ENCODE data around the gene STOM.

The STOM gene

GRCh38 chr9:121395558-121395957, 25.5 kb upstream of the STOM start:
- no peak overlapping the region for H3K4me2 ChIP-seq (ENCODE audit: low read length)
- no peaks in the 10 kb centered on the region for H3K36me3 ChIP-seq (replicated peaks; ENCODE audit: low read depth, low read length)
- H3K4me3 ChIP-seq (ENCODE audit: low read length) = no peak overlapping the region
- H3K27me3 ChIP-seq (ENCODE audit: low read depth, low read length) = peaks cover 19% of the 10 kb centered on the region
- H3K79me2 ChIP-seq (ENCODE audit: low read length) = no peaks in the 10 kb centered on the region
- no peaks in the 10 kb centered on the region for H3K9me3 ChIP-seq (ENCODE audit: insufficient read depth, low read length)
- H3K27ac ChIP-seq (ENCODE audit: low read length) = no peak overlapping the region
- H3K9ac ChIP-seq (ENCODE audit: low read length) = no peak overlapping the region
- H2AFZ ChIP-seq (ENCODE audit: low read depth, low read length) = no peak overlapping the region
- no peak for TF ChIP-seq CTCF (IDR thresholded peaks at IDR 0.05; ENCODE audit: low read depth, low read length)
- no peak for TF ChIP-seq EZH2phosphoT487 (IDR thresholded peaks at IDR 0.05; ENCODE audit: low read depth)
- no peaks in the 10 kb centered on the region for H3K4me1 ChIP-seq (ENCODE audit: low read length)
- H4K20me1 ChIP-seq (ENCODE audit: insufficient read depth, low read length) = no peaks in the 10 kb centered on the region

- no peak overlapping the region for H3K27ac ChIP-seq (ENCODE audit: low read length)
These were observed 24.2 kb upstream of the STOM start for GRCh38 chr9:121394292-121394691.

GRCh38 chr9:121393318-121393717, 23.3 kb upstream of the STOM start:
- H3K27ac ChIP-seq (ENCODE audit: low read length) = no peak overlapping the region
- H3K4me1 ChIP-seq (ENCODE audit: low read length) = no peaks in the 10 kb centered on the region
- no peaks in the 10 kb centered on the region for H4K20me1 ChIP-seq (ENCODE audit: insufficient read depth, low read length)
- H3K4me2 ChIP-seq (ENCODE audit: low read length) = no peak overlapping the region
- no peak overlapping the region for H3K9ac ChIP-seq (ENCODE audit: low read length)
- H3K9me3 ChIP-seq (ENCODE audit: insufficient read depth, low read length) = no peaks in the 10 kb centered on the region
- H3K79me2 ChIP-seq (ENCODE audit: low read length) = no peaks in the 10 kb centered on the region
- no peaks in the 10 kb centered on the region for H3K36me3 ChIP-seq (replicated peaks; ENCODE audit: low read depth, low read length)
- H2AFZ ChIP-seq (ENCODE audit: low read depth, low read length) = 0 out of 2 replicates have a peak overlapping the region, but pooled peaks have one; percentile 8
- TF ChIP-seq EZH2phosphoT487 (IDR thresholded peaks at IDR 0.05; ENCODE audit: low read depth) (no peak), CTCF (IDR thresholded peaks at IDR 0.05; ENCODE audit: low read depth, low read length) (no peak)
- H3K4me3 ChIP-seq (ENCODE audit: low read length) = no peak overlapping the region
- peaks cover 17% of the 10 kb centered on the region for H3K27me3 ChIP-seq (ENCODE audit: low read depth, low read length)

More at GRCh38 chr9:121394292-121394691, 24.2 kb upstream of the STOM start:
- H2AFZ ChIP-seq (ENCODE audit: low read depth, low read length) = no peak overlapping the region
- H3K27me3 ChIP-seq (ENCODE audit: low read depth, low read length) = peaks cover 19% of the 10 kb centered on the region
- H3K9me3 ChIP-seq (ENCODE audit: insufficient read depth, low read length) = no peaks in the 10 kb centered on the region
- TF ChIP-seq CTCF (IDR thresholded peaks at IDR 0.05; ENCODE audit: low read depth, low read length) = no peak
- no peak for TF ChIP-seq EZH2phosphoT487 (IDR thresholded peaks at IDR 0.05; ENCODE audit: low read depth)
- H3K4me3 ChIP-seq (ENCODE audit: low read length) = no peak overlapping the region
- H3K9ac ChIP-seq (ENCODE audit: low read length) = no peak overlapping the region
- H3K36me3 ChIP-seq (replicated peaks; ENCODE audit: low read depth, low read length) = no peaks in the 10 kb centered on the region
- H3K4me1 ChIP-seq (ENCODE audit: low read length) = no peaks in the 10 kb centered on the region
- no peaks in the 10 kb centered on the region for H3K79me2 ChIP-seq (ENCODE audit: low read length)
- no peaks in the 10 kb centered on the region for H4K20me1 ChIP-seq (ENCODE audit: insufficient read depth, low read length)
- H3K4me2 ChIP-seq (ENCODE audit: low read length) = no peak overlapping the region

- TF ChIP-seq CTCF (IDR thresholded peaks at IDR 0.05; ENCODE audit: low read depth, low read length) (no peak), EZH2phosphoT487 (IDR thresholded peaks at IDR 0.05; ENCODE audit: low read depth) (no peak)
These were observed 20.3 kb upstream of the STOM start for GRCh38 chr9:121390372-121390771.

More at GRCh38 chr9:121390372-121390771, 20.3 kb upstream of the STOM start:
- H3K4me2 ChIP-seq (ENCODE audit: low read length) = no peak overlapping the region
- no peak overlapping the region for H3K9ac ChIP-seq (ENCODE audit: low read length)
- no peak overlapping the region for H3K27ac ChIP-seq (ENCODE audit: low read length)
- H4K20me1 ChIP-seq (ENCODE audit: insufficient read depth, low read length) = no peaks in the 10 kb centered on the region
- peaks cover 22% of the 10 kb centered on the region for H3K27me3 ChIP-seq (ENCODE audit: low read depth, low read length)
- H3K9me3 ChIP-seq (ENCODE audit: insufficient read depth, low read length) = no peaks in the 10 kb centered on the region
- no peak overlapping the region for H3K4me3 ChIP-seq (ENCODE audit: low read length)
- H2AFZ ChIP-seq (ENCODE audit: low read depth, low read length) = no peak overlapping the region
- no peaks in the 10 kb centered on the region for H3K36me3 ChIP-seq (replicated peaks; ENCODE audit: low read depth, low read length)
- H3K79me2 ChIP-seq (ENCODE audit: low read length) = no peaks in the 10 kb centered on the region
- H3K4me1 ChIP-seq (ENCODE audit: low read length) = no peaks in the 10 kb centered on the region

All from OCI-LY3 (cell line).